ENCODE results near the gene APOBEC3B.
"Not testable (repeated sequence)": the region's sequence is repeated elsewhere in the genome, so short reads cannot be mapped to it uniquely, and the experiment has no call there.

DNA sequence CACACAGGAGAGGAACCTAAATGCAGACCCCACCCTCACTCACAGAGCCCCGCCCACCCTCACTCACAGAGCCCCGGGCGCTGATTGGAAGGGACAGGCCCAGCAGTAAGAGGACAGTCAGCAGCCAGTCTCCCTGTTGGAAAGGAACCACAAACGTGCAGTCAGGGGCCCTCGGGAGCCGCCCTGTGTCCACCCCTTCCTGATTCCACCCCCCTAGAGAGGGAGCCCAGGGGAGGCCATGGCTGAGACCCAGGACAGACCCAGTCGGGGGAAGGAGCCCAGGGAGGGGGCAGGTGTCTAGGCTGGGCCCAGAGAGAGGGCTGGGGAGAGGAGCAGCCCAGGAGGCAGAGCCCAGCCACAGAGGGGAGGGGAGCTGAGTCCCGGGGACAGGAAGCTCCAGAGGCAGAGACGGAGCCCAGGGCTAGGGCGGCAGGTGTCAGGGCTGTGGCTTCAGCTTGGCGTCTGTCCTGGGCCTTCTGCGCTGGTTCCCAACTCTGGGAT lies 10.8 kb downstream of the APOBEC3B start:
- TF ChIP-seq POLR2AphosphoS5 (IDR thresholded peaks at IDR 0.05; ENCODE audit: low read depth, low read length); TAF1 (IDR thresholded peaks at IDR 0.05; ENCODE audit: low read depth, low read length); POLR2A (IDR thresholded peaks at IDR 0.05; ENCODE audit: low read depth, low read length); SPI1 (IDR thresholded peaks at IDR 0.05; ENCODE audit: low read depth, low read length); PAX5 (IDR thresholded peaks at IDR 0.05; ENCODE audit: insufficient read depth, low read length, severe bottlenecking): not testable (repeated sequence)

Data from GM12891 (cell line).